ENCODE results near the gene PDE1A. TPM values are rescaled to one million over a fixed set of nuclear protein-coding genes. Genes with fewer than 3 reads are reported as not detected.

PDE1A gene
- total RNA-seq, 2 donors from 2014 or later, result 4.1 to 6.0 TPM

- no peak for DNase-seq (ENCODE audit: low spot score)
- Histone ChIP-seq H3K4me1 (replicated peaks) (no peaks in the 10 kb centered on the region), H3K27ac (no peak overlapping the region), H3K9me3 (no peaks in the 10 kb centered on the region), H3K36me3 (no peaks in the 10 kb centered on the region), H3K4me3 (no peak overlapping the region), H3K27me3 (replicated peaks; ENCODE audit: insufficient read depth) (no peaks in the 10 kb centered on the region)
- TF ChIP-seq POLR2AphosphoS5 (IDR thresholded peaks at IDR 0.05) (no peak), CTCF (IDR thresholded peaks at IDR 0.05) (no peak), POLR2A (IDR thresholded peaks at IDR 0.05) (no peak)
- WGBS, result 66% methylated on average over 3 of the region's 3 CpGs
- intact Hi-C loops (cut with DNase I), result no loop called here
These were observed 61.0 kb downstream of the PDE1A start for GRCh38 chr2:182365855-182366254.

DNA sequence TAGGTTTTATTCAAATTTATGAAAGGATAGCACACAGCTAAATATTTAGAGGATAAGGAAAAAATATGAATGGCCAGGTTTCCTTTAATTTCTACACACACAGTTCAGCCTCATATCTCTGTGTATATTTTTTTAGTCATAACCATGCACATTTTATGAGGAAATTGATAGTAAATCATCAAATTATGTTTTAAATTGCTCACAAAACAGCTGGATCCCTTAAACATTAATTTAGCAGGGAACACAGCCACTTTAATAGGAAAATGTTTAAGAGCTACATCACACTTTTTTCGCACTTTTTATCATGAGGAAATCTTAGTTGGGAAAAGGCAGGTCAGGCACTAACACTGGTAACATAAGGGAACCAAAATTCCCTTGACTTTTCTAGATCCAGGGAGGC is 65.4 kb downstream of the PDE1A start:
- Histone ChIP-seq H3K36me3 (no peaks in the 10 kb centered on the region), H3K27me3 (replicated peaks; ENCODE audit: insufficient read depth) (no peaks in the 10 kb centered on the region), H3K4me1 (replicated peaks) (no peaks in the 10 kb centered on the region), H3K9me3 (no peaks in the 10 kb centered on the region), H3K4me3 (no peak overlapping the region), H3K27ac (no peak overlapping the region)
- TF ChIP-seq POLR2AphosphoS5 (IDR thresholded peaks at IDR 0.05) (no peak), POLR2A (IDR thresholded peaks at IDR 0.05) (no peak), CTCF (IDR thresholded peaks at IDR 0.05) (no peak)
- intact Hi-C loops (cut with DNase I), result no loop called here
- DNase-seq (ENCODE audit: low spot score), result no peak
- 51% methylated on average over 1 of the region's 1 CpG for WGBS

GRCh38 chr2:182360663-182361260 is 66.1 kb downstream of the PDE1A start:
- intact Hi-C loops (cut with DNase I), result no loop called here
- Histone ChIP-seq H3K27ac (no peak overlapping the region), H3K9me3 (no peaks in the 10 kb centered on the region), H3K27me3 (replicated peaks; ENCODE audit: insufficient read depth) (no peaks in the 10 kb centered on the region), H3K4me3 (no peak overlapping the region), H3K4me1 (replicated peaks) (no peaks in the 10 kb centered on the region), H3K36me3 (no peaks in the 10 kb centered on the region)
- TF ChIP-seq POLR2AphosphoS5 (IDR thresholded peaks at IDR 0.05) (no peak), CTCF (IDR thresholded peaks at IDR 0.05) (no peak)
- DNase-seq (ENCODE audit: low spot score), result no peak
- WGBS, result 70% methylated on average over 2 of the region's 2 CpGs

GRCh38 chr2:182359990-182360662 is 66.7 kb downstream of the PDE1A start:
- Histone ChIP-seq H3K9me3 (no peaks in the 10 kb centered on the region), H3K36me3 (no peaks in the 10 kb centered on the region), H3K4me3 (no peak overlapping the region), H3K27me3 (replicated peaks; ENCODE audit: insufficient read depth) (no peaks in the 10 kb centered on the region), H3K4me1 (replicated peaks) (no peaks in the 10 kb centered on the region), H3K27ac (no peak overlapping the region)
- intact Hi-C loops (cut with DNase I), result no loop called here
- TF ChIP-seq POLR2AphosphoS5 (IDR thresholded peaks at IDR 0.05), result no peak
- 32% methylated on average over 10 of the region's 10 CpGs for WGBS
- DNase-seq (ENCODE audit: low spot score), result no peak

GRCh38 chr2:182359027-182359989 is 67.5 kb downstream of the PDE1A start:
- Histone ChIP-seq H3K27me3 (replicated peaks; ENCODE audit: insufficient read depth) (no peaks in the 10 kb centered on the region), H3K27ac (peak overlapping the region in 1 of 2 donors; percentile 4), H3K36me3 (no peaks in the 10 kb centered on the region), H3K4me3 (no peak overlapping the region), H3K4me1 (replicated peaks) (no peaks in the 10 kb centered on the region), H3K9me3 (no peaks in the 10 kb centered on the region)
- WGBS, result 26% methylated on average over 8 of the region's 8 CpGs
- intact Hi-C loops (cut with DNase I), result no loop called here
- TF ChIP-seq POLR2A (IDR thresholded peaks at IDR 0.05), result no peak
- TF ChIP-seq CTCF (IDR thresholded peaks at IDR 0.05), result no peak
- TF ChIP-seq POLR2AphosphoS5 (IDR thresholded peaks at IDR 0.05), result no peak
- DNase-seq (ENCODE audit: low spot score), result no peak

Measured in prostate gland (tissue), 2 donors.